H9 (cell line): ENCODE data around the gene GRB10. TPM values are rescaled to one million over a fixed set of nuclear protein-coding genes. Genes with fewer than 3 reads are reported as not detected.

Experiments used
- DNase-seq: peaks from one replicate; pipeline ENCODE4 v3.0.0-alpha.2; 2017
- H2AFZ ChIP-seq: one replicate; pipeline ENCODE4 v1.6.1; 2013; ENCODE audit warnings: mild to moderate bottlenecking, low read length, control low read depth, moderate library complexity
- H2AK5ac ChIP-seq: 2 replicates; pipeline ENCODE4 v1.6.1; 2013; ENCODE audit warnings: low read length, control low read depth, mixed read lengths; ENCODE audit not compliant: insufficient read length
- H2BK120ac ChIP-seq: one replicate; pipeline ENCODE4 v1.6.1; 2013; ENCODE audit warnings: low read depth, mild to moderate bottlenecking, low read length, control low read depth, inconsistent platforms; ENCODE audit not compliant: poor library complexity, severe bottlenecking
- H2BK12ac ChIP-seq: 2 replicates; pipeline ENCODE4 v1.6.1; 2013; ENCODE audit warnings: low read length, control low read depth, mixed read lengths, low read depth; ENCODE audit not compliant: insufficient read length
- H2BK15ac ChIP-seq: 2 replicates; pipeline ENCODE4 v1.6.1; 2013; ENCODE audit warnings: low read depth, low read length, control low read depth
- H2BK20ac ChIP-seq: one replicate; pipeline ENCODE4 v1.6.1; 2013; ENCODE audit warnings: low read depth, mild to moderate bottlenecking, low read length, control low read depth, inconsistent platforms; ENCODE audit not compliant: poor library complexity, severe bottlenecking
- H2BK5ac ChIP-seq: 2 replicates; pipeline ENCODE4 v1.6.1; 2013; ENCODE audit warnings: low read length, control low read depth, mixed read lengths; ENCODE audit not compliant: insufficient read length
- H3K14ac ChIP-seq: 2 replicates; pipeline ENCODE4 v1.6.1; 2013; ENCODE audit warnings: low read length, control low read depth; ENCODE audit not compliant: insufficient read depth
- H3K18ac ChIP-seq: 2 replicates; pipeline ENCODE4 v1.6.1; 2013; ENCODE audit warnings: low read depth, mild to moderate bottlenecking, mixed read lengths, low read length, control low read depth; ENCODE audit not compliant: insufficient read length
- H3K23ac ChIP-seq: 2 replicates; pipeline ENCODE4 v1.6.1; 2013; ENCODE audit warnings: low read length, control low read depth, mixed read lengths, low read depth; ENCODE audit not compliant: insufficient read length
- H3K23me2 ChIP-seq: 2 replicates; pipeline ENCODE4 v1.6.1; 2013; ENCODE audit warnings: low read depth, mild to moderate bottlenecking, mixed read lengths, low read length, control low read depth; ENCODE audit not compliant: insufficient read length, poor library complexity, severe bottlenecking
- H3K27ac ChIP-seq: 2 replicates; pipeline ENCODE4 v1.5.1; 2013; ENCODE audit warnings: low read length, control low read depth, mixed read lengths, low read depth; ENCODE audit not compliant: insufficient read length
- H3K27me3 ChIP-seq: 2 replicates; pipeline ENCODE4 v1.6.1; 2013; ENCODE audit warnings: low read length, control low read depth, inconsistent platforms; ENCODE audit not compliant: insufficient read depth
- H3K4ac ChIP-seq: 2 replicates; pipeline ENCODE4 v1.6.1; 2013; ENCODE audit warnings: low read depth, mild to moderate bottlenecking, control low read depth, inconsistent platforms, low read length, moderate library complexity
- H3K4me1 ChIP-seq: 2 replicates; pipeline ENCODE4 v1.6.1; 2013; ENCODE audit warnings: low read length, control low read depth, inconsistent platforms; ENCODE audit not compliant: insufficient read depth
- H3K4me2 ChIP-seq: 2 replicates; pipeline ENCODE4 v1.6.1; 2013; ENCODE audit warnings: low read length, control low read depth, mixed read lengths; ENCODE audit not compliant: insufficient read length, insufficient read depth
- H3K56ac ChIP-seq: 2 replicates; pipeline ENCODE4 v1.6.1; 2013; ENCODE audit warnings: low read depth, mild to moderate bottlenecking, mixed read lengths, low read length, control low read depth; ENCODE audit not compliant: insufficient read length
- H3K79me1 ChIP-seq: 2 replicates; pipeline ENCODE4 v1.6.1; 2013; ENCODE audit warnings: low read depth, mild to moderate bottlenecking, moderate library complexity, low read length, control low read depth, inconsistent platforms; ENCODE audit not compliant: insufficient read depth, poor library complexity, severe bottlenecking
- H3K79me2 ChIP-seq: 2 replicates; pipeline ENCODE4 v1.6.1; 2013; ENCODE audit warnings: low read length, control low read depth, inconsistent platforms; ENCODE audit not compliant: insufficient read depth
- H3K9ac ChIP-seq: 2 replicates; pipeline ENCODE4 v1.6.1; 2013; ENCODE audit warnings: low read length, control low read depth, mixed read lengths; ENCODE audit not compliant: insufficient read length; ENCODE audit errors: extremely low read depth
- H3K9me3 ChIP-seq: one replicate; pipeline ENCODE4 v1.6.1; 2013; ENCODE audit warnings: low read depth, low read length, inconsistent platforms; ENCODE audit not compliant: control insufficient read depth
- H3T11ph ChIP-seq: one replicate; pipeline ENCODE4 v1.6.1; 2013; ENCODE audit warnings: mild to moderate bottlenecking, low read length, control low read depth, inconsistent platforms
- H4K20me1 ChIP-seq: one replicate; pipeline ENCODE4 v1.6.1; 2013; ENCODE audit not compliant: control insufficient read depth, insufficient read length, insufficient read depth
- H4K5ac ChIP-seq: 2 replicates; pipeline ENCODE4 v1.6.1; 2013; ENCODE audit warnings: low read depth, mild to moderate bottlenecking, mixed read lengths, low read length, control low read depth; ENCODE audit not compliant: insufficient read length
- H4K8ac ChIP-seq: replicated peaks from 2 replicates; pipeline ENCODE4 v1.6.1; 2013; ENCODE audit warnings: low read length, control low read depth, mixed read lengths, low read depth; ENCODE audit not compliant: insufficient read length
- H4K91ac ChIP-seq: 2 replicates; pipeline ENCODE4 v1.6.1; 2013; ENCODE audit warnings: low read depth, mild to moderate bottlenecking, moderate library complexity, mixed read lengths, low read length, control low read depth; ENCODE audit not compliant: insufficient read length
- H3K27ac Mint-ChIP-seq, 3 experiments: 2 replicates in 2 of 3; 3 replicates in 1 of 3; pipeline ENCODE4 v1.8.0; 2020 to 2021; ENCODE audit warnings: mixed read lengths in 3 of 3, mild to moderate bottlenecking in 1 of 3, moderate library complexity in 1 of 3
- H3K27me3 Mint-ChIP-seq: 2 replicates; pipeline ENCODE4 v1.8.0; 2021; ENCODE audit warnings: low read depth, mild to moderate bottlenecking, moderate library complexity, mixed read lengths
- H3K36me3 Mint-ChIP-seq, 3 experiments: 2 replicates in 2 of 3; 3 replicates in 1 of 3; pipeline ENCODE4 v1.8.0; 2020 to 2021; ENCODE audit warnings: low read depth in 3 of 3, mixed read lengths in 3 of 3; ENCODE audit not compliant: insufficient read depth in 1 of 3
- H3K4me1 Mint-ChIP-seq, 2 experiments: 2 replicates each; pipeline ENCODE4 v1.8.0; 2020; ENCODE audit warnings: mixed read lengths in 2 of 2
- H3K4me3 Mint-ChIP-seq, 2 experiments: 2 replicates in 1 of 2; 3 replicates in 1 of 2; pipeline ENCODE4 v1.8.0; 2020 to 2021; ENCODE audit warnings: mild to moderate bottlenecking in 2 of 2, mixed read lengths in 2 of 2, moderate library complexity in 1 of 2
- H3K9me3 Mint-ChIP-seq, 2 experiments: 2 replicates in 1 of 2; 3 replicates in 1 of 2; pipeline ENCODE4 v1.8.0; 2020; ENCODE audit warnings: mild to moderate bottlenecking in 2 of 2, mixed read lengths in 2 of 2, moderate library complexity in 1 of 2
- CTCF ChIP-seq: fragments of 200-600 bp; sonication (generic); conservative IDR thresholded peaks from 3 replicates; pipeline ENCODE4 v1.8.0; 2021; ENCODE audit warnings: antibody characterized with exemption, mild to moderate bottlenecking
- WGBS: extraction: QIAGEN DNeasy Blood & Tissue Kit; methylation state at CpG from one replicate; pipeline ENCODE4 v1.1.7; 2013; ENCODE audit warnings: missing lambda C conversion rate, low lambda C conversion rate, mixed read lengths; ENCODE audit not compliant: insufficient read length; ENCODE audit errors: extremely low coverage; 5-methylcytosine and 5-hydroxymethylcytosine counted together
- total RNA-seq: library from RNA; stranded (reverse); gene quantifications from 2 replicates; pipeline ENCODE4 v1.2.1, GENCODE V29; 2021

Gene GRB10
- total RNA-seq, 1 experiment from 2014 or later, result 108 TPM

GRCh38 chr7:50671386-50671785, 111.3 kb downstream of the GRB10 start:
- H3K27me3 Mint-ChIP-seq, result no peaks in the 10 kb centered on the region
- H3K4me3 Mint-ChIP-seq, result no peak overlapping the region
- Histone ChIP-seq H4K91ac (no peak overlapping the region), H2BK15ac (no peak overlapping the region), H3K14ac (no peak overlapping the region), H3K27me3 (no peaks in the 10 kb centered on the region), H2BK5ac (no peak overlapping the region), H3K4me1 (no peaks in the 10 kb centered on the region), H2BK12ac (no peak overlapping the region), H2BK120ac (no peak overlapping the region), H2AK5ac (no peak overlapping the region), H3T11ph (no peak overlapping the region), H3K79me2 (peaks cover 1% of the 10 kb centered on the region; the same call in 1 of the 2 replicates), H3K18ac (no peak overlapping the region), H2AFZ (no peak overlapping the region), H3K79me1 (no peaks in the 10 kb centered on the region), H3K9me3 (no peaks in the 10 kb centered on the region), H3K27ac (no peak overlapping the region), H3K23me2 (no peaks in the 10 kb centered on the region), H3K4ac (no peak overlapping the region), H4K5ac (no peak overlapping the region), H3K56ac (no peak overlapping the region), H3K9ac (no peak overlapping the region), H4K20me1 (no peaks in the 10 kb centered on the region), H4K8ac (no peak overlapping the region), H3K23ac (no peak overlapping the region), H2BK20ac (no peak overlapping the region), H3K4me2 (no peak overlapping the region)
- peaks cover 0 to 3% of the 10 kb centered on the region in 2 experiments; a peak in 1 of 5 replicates for H3K9me3 Mint-ChIP-seq
- TF ChIP-seq CTCF, result no peak
- H3K36me3 Mint-ChIP-seq, result peaks cover 32 to 63% (median 48%) of the 10 kb centered on the region in 3 experiments
- DNase-seq, result no peak
- no CpG with 5 or more reads among the region's 9 CpGs for WGBS
- H3K27ac Mint-ChIP-seq, result no peak overlapping the region
- H3K4me1 Mint-ChIP-seq, result peaks cover under 1 to 6% of the 10 kb centered on the region in 2 experiments; a peak in 3 of 4 replicates
